ENCODE results near the gene EMD.
"Not testable (repeated sequence)": the region's sequence is repeated elsewhere in the genome, so short reads cannot be mapped to it uniquely, and the experiment has no call there.

DNA sequence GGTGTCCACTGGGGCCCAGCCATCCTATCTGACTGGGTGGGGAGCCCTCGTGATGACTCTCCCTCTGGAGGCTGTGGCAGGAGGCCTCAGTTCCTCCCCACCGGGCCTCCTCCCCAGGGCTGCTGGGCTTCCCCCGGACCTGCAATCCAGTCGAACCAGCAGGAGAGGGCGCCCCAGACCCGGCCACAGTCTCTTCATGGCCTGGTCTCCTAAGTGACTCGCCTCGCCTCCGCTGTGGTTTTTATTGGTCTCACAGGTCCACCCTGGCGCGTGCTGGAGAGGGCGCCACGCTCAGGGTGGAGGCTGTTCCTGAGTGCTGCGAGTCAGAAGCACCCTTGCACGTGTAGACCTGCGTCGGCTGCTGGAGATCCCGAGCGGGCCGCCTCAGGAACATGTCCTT is 35.5 kb upstream of the EMD start:
- TF ChIP-seq, protein P1, sequence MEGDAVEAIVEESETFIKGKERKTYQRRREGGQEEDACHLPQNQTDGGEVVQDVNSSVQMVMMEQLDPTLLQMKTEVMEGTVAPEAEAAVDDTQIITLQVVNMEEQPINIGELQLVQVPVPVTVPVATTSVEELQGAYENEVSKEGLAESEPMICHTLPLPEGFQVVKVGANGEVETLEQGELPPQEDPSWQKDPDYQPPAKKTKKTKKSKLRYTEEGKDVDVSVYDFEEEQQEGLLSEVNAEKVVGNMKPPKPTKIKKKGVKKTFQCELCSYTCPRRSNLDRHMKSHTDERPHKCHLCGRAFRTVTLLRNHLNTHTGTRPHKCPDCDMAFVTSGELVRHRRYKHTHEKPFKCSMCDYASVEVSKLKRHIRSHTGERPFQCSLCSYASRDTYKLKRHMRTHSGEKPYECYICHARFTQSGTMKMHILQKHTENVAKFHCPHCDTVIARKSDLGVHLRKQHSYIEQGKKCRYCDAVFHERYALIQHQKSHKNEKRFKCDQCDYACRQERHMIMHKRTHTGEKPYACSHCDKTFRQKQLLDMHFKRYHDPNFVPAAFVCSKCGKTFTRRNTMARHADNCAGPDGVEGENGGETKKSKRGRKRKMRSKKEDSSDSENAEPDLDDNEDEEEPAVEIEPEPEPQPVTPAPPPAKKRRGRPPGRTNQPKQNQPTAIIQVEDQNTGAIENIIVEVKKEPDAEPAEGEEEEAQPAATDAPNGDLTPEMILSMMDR (IDR thresholded peaks at IDR 0.05; ENCODE audit: poor library complexity), result not testable (repeated sequence)
- not testable (repeated sequence) for TF ChIP-seq EZH2 (IDR thresholded peaks at IDR 0.05; ENCODE audit: borderline replicate concordance)
